GM21825 (cell line): ENCODE measurements around the gene FBF1.
"Not testable (repeated sequence)": the region's sequence is repeated elsewhere in the genome, so short reads cannot be mapped to it uniquely, and the experiment has no call there.

Source experiments
- ATAC-seq: cut with Tn5 transposase; IDR thresholded peaks from one replicate; pipeline ENCODE4 v1.9.1; 2021; ENCODE audit warnings: mild to moderate bottlenecking, moderate library complexity; ENCODE audit not compliant: unreplicated experiment

FBF1 gene

GRCh38 chr17:75940727-75941441 lies at the start of gene FBF1:
Gene FBF1, minus strand, starts transcription at chr17:75941042. Its CDS starts 2,893 bp downstream, at chr17:75938149.
- ATAC-seq, result peak; percentile 94

- no peak for ATAC-seq
These were observed 46.2 kb upstream of the FBF1 start for GRCh38 chr17:75987041-75987440.

DNA sequence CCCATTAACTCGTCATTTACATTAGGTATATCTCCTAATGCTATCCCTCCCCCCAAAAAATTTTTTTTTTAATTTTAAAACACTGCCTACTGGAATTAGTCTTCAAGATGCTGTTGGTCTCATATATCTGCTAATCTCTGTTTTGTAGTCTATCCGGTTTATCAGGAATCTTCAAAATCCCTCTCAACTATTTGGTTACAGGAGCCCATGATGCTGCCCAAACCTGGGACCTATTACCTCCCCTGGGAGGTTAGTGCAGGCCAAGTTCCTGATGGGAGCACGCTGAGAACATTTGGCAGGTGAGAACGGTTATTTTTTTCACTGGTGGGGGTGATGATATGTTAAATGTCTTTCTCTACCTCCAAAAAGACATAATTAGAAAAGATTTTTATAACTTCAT lies 45.1 kb upstream of the FBF1 start:
- ATAC-seq, result no peak

DNA sequence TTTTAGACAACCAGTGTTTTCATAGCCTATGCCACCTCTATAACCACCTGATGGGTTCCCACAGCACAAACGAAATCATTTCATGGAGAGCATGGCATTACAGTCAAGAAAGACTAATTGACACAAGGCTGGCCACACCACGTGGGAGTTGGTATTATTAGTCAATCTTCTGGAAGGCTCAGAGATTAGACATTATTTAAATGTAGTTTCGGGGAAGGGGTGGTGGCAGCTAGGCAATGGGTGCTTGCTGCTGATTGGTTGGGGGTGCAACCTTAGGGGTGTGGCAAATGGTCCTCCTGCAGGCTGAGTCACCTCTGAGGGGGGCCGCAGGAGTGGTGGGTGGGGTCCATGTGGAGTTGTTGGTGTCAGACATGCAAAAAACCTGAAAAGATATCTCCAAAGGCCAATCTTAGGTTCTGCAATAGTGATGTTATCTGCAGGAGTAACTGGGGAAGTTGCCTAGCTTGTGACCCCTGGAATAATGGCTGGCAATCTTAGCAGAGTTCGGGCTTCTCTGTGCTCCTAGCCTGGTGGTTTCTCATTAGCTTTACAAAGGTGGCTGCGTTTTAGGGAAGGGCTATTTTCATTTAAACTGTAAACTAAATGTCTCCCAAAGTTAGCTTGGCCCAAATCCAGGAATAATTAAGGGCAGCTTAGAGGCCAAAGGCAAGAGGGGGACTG lies 42.8 kb upstream of the FBF1 start:
- ATAC-seq, result no peak

- ATAC-seq, result no peak
These were observed 40.3 kb upstream of the FBF1 start for GRCh38 chr17:75981019-75981615.

- ATAC-seq, result no peak
These were observed 39.6 kb upstream of the FBF1 start for GRCh38 chr17:75980188-75981018.

GRCh38 chr17:75979705-75980187 lies 38.9 kb upstream of the FBF1 start:
- no peak for ATAC-seq

DNA sequence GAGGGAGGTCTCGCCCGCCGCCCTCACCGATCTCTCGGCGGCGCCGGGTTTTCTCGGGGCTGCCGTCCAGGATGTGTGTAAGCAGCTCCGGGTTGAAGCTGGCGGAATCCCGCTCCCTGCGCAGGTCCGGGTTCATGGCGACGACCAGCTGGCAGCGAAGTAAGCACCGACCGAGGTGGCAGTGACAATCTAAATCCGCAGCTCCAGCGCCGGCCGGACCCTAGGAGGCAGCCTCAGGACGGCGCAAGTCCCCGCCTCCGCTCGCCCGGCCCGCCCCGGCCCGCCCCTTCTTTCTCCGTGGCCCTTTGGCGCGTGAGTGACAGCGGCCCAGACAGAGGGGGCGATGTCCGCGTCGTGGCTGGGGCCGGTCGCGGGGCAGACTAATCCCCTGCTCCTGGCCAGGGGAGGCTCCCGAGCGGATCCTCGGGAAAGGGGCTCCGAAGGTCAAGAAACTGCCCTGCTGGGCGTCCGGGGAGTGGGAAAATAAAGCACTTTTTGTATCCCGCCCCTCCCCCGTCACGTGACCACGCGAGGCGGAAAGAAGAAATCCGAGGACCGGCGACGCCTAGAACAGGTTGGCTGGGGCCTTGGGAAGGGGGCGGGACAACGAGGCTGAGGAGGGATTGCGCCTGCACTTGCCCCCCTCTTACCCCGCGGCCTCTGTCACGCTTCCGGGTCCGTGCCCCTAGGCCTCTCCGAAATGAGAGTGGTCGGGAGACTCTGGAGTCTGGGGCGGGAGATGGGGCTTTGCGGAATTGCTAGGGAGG lies 38.3 kb upstream of the FBF1 start, which contains the start of the genes ACOX1 and TEN1:
TSS of gene ACOX1 (minus strand) at position 229 of the 767 bp plus-strand sequence. CDS start at position 136, 93 bp downstream.
TSS of gene TEN1 (plus strand) at position 303 of the 767 bp plus-strand sequence. CDS start 6,953 bp downstream, outside the sequence.
- peak; percentile 82 for ATAC-seq

DNA sequence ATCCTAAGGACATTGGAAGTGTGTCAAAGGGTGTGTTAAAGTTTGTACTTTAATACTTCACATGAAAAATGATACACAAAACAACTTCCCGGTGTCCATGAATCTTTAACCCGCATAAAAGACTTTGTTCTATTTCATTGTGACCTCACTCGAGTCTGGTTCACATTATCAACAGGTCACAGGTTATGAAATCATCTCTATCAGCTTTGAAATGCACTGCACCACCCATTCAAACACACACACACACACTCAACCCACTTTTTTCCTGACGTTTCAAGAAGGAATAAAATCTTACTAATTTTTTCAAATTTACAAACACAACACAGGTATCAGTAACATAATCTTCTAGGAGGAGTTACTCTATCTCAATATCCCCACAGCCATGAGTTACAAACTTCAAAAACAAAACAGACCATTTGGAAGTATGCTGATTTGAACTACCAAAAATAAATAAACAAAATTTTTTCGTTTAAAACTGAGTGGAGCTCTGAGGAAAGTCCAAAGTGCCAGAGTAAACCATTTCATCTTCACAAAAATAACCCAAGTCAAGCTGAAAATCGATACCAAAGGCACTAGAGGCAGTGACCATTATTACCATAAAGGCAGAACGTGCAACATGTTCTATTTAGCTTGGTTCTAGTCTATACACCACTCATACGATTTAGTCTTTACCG lies 35.5 kb upstream of the FBF1 start:
- ATAC-seq, result no peak

DNA sequence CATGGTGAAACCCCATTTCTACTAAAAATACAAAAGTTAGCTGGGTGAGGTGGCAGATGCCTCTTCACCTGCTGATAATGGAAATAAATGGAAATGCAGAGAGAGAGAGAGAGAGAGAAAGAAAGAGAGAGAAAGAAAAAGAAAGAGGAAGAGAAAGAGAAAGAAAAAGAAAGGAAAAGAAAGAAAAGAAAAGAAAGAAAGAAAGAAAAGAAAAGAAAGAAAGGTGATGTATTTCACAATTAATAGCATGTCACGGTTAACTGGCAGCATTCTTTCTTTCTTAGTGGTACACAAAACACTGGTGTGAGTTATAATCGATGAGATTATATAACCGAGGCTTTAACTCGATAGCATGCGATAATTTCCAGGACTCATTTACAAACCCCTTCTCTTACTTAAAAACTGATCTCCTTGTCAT lies 34.9 kb upstream of the FBF1 start:
- ATAC-seq, result no peak

- not testable (repeated sequence) for ATAC-seq
These were observed 34.3 kb upstream of the FBF1 start for GRCh38 chr17:75975187-75975586.

DNA sequence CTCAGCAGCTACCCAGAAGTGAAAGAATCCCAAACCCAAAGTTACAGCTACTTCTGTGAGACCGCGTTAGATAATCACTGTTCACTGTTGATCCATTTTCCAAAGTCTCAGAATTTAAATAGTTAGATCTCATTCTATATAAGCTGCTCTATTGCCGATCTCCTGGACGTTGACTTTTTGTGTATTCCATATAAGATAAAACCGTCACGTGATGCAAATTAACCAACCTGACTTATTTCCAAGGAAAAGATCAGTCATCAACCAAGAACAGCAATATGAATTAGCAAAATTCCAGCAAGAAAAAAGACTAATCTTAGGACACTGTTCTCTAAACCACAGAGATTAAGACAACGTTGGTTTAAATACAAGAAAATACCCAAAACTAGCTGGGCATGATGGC lies 29.8 kb upstream of the FBF1 start:
- no peak for ATAC-seq

DNA sequence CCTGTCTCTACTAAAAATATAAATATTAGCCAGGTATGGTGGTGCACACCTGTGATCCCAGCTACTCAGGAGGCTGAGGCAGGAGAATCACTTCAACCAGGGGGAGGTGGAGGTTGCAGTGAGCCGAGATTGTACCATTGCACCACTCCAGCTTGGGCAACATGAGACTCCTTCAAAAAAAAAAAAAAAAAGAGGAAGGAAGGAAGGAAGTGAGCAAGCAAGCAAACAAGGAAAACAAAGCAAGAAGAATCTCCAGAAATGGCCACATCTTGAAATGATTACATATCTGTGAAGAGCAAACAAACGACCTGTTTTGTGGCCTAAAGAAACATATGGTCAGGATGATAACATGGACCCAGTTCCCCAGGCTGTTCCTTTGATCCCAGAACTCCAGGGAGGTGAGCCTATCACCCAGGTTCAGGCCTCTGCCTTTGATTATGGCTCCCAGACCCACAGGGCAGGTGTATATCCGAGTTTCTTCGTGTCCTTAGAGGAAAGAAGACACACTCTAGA lies 29.2 kb upstream of the FBF1 start:
- no peak for ATAC-seq

GRCh38 chr17:75969044-75969443 lies 28.2 kb upstream of the FBF1 start:
- not testable (repeated sequence) for ATAC-seq

DNA sequence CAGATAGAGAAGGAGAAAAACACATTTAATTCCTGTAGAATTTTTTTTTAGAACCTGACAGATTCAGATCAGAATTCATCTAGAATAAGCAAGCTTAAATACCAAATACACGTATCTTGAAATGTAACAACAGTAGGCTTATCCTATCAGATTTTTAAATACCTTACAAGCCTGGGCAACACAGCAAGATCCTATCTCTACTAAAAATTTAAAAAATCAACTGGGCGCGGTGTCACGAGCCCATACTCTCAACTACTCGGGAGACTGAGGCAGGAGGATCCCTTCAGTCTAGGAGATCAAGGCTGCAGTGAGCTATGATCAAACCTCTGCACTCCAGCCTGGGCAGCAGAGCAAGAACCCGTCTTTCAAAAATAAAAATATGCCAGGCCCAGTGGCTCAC lies 24.6 kb upstream of the FBF1 start:
- no peak for ATAC-seq

GRCh38 chr17:75959839-75960511 lies 19.1 kb upstream of the FBF1 start:
- ATAC-seq, result no peak

GRCh38 chr17:75959051-75959838 lies 18.4 kb upstream of the FBF1 start:
- no peak for ATAC-seq
